HG02973 (cell line): ENCODE data around the gene APOBEC3F.

ENCODE experiments used
- ATAC-seq: cut with Tn5 transposase; IDR thresholded peaks from one replicate; pipeline ENCODE4 v1.9.1; 2021; ENCODE audit warnings: moderate library complexity; ENCODE audit not compliant: unreplicated experiment

The APOBEC3F gene

GRCh38 chr22:39090426-39091064, 49.9 kb downstream of the APOBEC3F start:
- no peak for ATAC-seq

- ATAC-seq = no peak
Measured at GRCh38 chr22:39091126-39092081, 50.7 kb downstream of the APOBEC3F start.

GRCh38 chr22:39092111-39092862, 51.6 kb downstream of the APOBEC3F start:
- ATAC-seq = no peak

- ATAC-seq = no peak
Measured at GRCh38 chr22:39094717-39095389, 54.2 kb downstream of the APOBEC3F start.

- no peak for ATAC-seq
Measured at GRCh38 chr22:39095971-39096370, 55.3 kb downstream of the APOBEC3F start.

- ATAC-seq = no peak
Measured at GRCh38 chr22:39097098-39098020, 56.7 kb downstream of the APOBEC3F start, which contains the start of gene APOBEC3H. TSS of gene APOBEC3H (plus strand) at chr22:39097244. CDS start at chr22:39100279, 3,035 bp downstream.

GRCh38 chr22:39098026-39098425, 57.4 kb downstream of the APOBEC3F start:
- no peak for ATAC-seq

- no peak for ATAC-seq
Measured at GRCh38 chr22:39098576-39098975, 57.9 kb downstream of the APOBEC3F start.

GRCh38 chr22:39101226-39101625, 60.6 kb downstream of the APOBEC3F start:
- no peak for ATAC-seq

GRCh38 chr22:39103431-39103830, 62.8 kb downstream of the APOBEC3F start:
- ATAC-seq = no peak
